Astrocyte (in vitro differentiated cells and primary cell): ENCODE measurements around the gene FAM149B1.

Experiments used
- EZH2 ChIP-seq: IDR thresholded peaks from 2 replicates; pipeline ENCODE4 v1.6.1; 2012; ENCODE audit warnings: mild to moderate bottlenecking, low read length, inconsistent platforms; ENCODE audit not compliant: insufficient read depth
- TF ChIP-seq, protein P1 (sequence below): IDR thresholded peaks from 2 replicates; pipeline ENCODE4 v1.5.1; 2011; ENCODE audit warnings: low read depth, mild to moderate bottlenecking, inconsistent platforms, low read length, moderate library complexity; ENCODE audit not compliant: insufficient read depth

DNA sequence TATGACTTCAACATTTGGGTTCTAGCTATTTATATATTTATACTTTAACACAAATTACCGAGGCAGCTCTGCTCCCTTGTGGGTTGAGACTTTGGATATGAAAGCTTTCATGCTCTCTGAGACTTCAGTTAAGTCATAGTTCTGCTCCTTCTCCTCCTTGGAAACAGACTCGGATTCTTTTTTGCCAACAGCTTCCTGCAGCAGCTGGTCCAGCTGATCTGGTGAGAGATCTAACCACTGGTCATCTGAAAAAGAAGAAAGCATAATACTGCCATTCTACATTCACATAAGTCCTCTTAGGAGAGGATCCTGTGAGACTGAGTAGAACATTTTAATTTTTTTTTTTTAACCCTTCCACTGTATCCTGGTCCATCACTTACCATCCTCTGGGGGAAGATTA lies 28.7 kb upstream of the FAM149B1 start:
- TF ChIP-seq, protein P1, sequence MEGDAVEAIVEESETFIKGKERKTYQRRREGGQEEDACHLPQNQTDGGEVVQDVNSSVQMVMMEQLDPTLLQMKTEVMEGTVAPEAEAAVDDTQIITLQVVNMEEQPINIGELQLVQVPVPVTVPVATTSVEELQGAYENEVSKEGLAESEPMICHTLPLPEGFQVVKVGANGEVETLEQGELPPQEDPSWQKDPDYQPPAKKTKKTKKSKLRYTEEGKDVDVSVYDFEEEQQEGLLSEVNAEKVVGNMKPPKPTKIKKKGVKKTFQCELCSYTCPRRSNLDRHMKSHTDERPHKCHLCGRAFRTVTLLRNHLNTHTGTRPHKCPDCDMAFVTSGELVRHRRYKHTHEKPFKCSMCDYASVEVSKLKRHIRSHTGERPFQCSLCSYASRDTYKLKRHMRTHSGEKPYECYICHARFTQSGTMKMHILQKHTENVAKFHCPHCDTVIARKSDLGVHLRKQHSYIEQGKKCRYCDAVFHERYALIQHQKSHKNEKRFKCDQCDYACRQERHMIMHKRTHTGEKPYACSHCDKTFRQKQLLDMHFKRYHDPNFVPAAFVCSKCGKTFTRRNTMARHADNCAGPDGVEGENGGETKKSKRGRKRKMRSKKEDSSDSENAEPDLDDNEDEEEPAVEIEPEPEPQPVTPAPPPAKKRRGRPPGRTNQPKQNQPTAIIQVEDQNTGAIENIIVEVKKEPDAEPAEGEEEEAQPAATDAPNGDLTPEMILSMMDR = no peak
- TF ChIP-seq EZH2 = no peak
